Measurements from ENCODE around the gene FFAR1.

The FFAR1 gene

DNA sequence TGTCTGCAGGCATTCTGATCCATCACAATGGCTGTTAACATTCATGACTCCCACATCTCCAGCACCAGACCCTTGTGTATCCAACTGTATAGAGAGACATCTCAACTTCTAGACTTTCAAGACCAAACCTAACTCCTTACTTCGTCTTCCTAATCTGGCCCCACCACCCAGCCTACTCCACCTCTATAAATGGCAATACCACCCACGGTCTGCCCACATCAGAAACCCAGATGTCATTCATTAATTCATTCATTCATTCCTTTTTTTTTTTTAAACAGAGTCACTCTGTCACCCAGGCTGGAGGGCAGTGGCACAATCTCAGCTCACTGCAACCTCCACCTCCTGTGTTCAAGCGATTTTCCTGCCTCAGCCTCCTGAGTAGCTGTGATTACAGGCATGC lies 33.6 kb downstream of the FFAR1 start:
- Histone ChIP-seq H3K4me3 (ENCODE audit: low read depth, low read length) (no peak overlapping the region), H3K36me3 (no peaks in the 10 kb centered on the region), H3K4me1 (no peaks in the 10 kb centered on the region; the same call in 1 of the 2 replicates), H3K27me3 (no peaks in the 10 kb centered on the region), H3K9me3 (peaks cover 3% of the 10 kb centered on the region; the same call in 1 of the 2 replicates)
- no peak for DNase-seq
- TF ChIP-seq, protein P1, sequence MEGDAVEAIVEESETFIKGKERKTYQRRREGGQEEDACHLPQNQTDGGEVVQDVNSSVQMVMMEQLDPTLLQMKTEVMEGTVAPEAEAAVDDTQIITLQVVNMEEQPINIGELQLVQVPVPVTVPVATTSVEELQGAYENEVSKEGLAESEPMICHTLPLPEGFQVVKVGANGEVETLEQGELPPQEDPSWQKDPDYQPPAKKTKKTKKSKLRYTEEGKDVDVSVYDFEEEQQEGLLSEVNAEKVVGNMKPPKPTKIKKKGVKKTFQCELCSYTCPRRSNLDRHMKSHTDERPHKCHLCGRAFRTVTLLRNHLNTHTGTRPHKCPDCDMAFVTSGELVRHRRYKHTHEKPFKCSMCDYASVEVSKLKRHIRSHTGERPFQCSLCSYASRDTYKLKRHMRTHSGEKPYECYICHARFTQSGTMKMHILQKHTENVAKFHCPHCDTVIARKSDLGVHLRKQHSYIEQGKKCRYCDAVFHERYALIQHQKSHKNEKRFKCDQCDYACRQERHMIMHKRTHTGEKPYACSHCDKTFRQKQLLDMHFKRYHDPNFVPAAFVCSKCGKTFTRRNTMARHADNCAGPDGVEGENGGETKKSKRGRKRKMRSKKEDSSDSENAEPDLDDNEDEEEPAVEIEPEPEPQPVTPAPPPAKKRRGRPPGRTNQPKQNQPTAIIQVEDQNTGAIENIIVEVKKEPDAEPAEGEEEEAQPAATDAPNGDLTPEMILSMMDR (IDR thresholded peaks at IDR 0.05; ENCODE audit: low read depth, low read length) = no peak

DNA sequence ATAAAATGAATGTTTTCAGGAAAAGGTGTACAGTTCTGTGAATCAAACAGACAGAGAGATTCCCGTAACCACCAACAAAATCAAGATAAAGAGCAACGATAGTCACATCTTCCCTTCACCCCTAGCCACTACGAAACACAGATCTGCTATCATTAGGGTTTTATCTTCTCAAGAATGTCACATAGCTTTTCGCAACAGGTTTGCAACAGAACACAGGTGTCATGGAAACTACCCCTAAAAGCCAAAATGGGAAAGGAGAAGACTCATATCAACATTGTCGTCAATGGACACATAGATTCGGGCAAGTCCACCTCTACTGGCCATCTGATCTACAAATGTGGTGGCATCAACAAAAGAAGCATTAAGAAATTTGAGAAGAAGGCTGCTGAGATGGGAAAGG lies 34.2 kb downstream of the FFAR1 start:
- no peak for DNase-seq
- Histone ChIP-seq H3K36me3 (no peaks in the 10 kb centered on the region), H3K27me3 (no peaks in the 10 kb centered on the region), H3K4me3 (ENCODE audit: low read depth, low read length) (no peak overlapping the region), H3K9me3 (peaks cover 3% of the 10 kb centered on the region; the same call in 1 of the 2 replicates), H3K4me1 (no peaks in the 10 kb centered on the region; the same call in 1 of the 2 replicates)
- TF ChIP-seq, protein P1 (IDR thresholded peaks at IDR 0.05; ENCODE audit: low read depth, low read length) = no peak

DNA sequence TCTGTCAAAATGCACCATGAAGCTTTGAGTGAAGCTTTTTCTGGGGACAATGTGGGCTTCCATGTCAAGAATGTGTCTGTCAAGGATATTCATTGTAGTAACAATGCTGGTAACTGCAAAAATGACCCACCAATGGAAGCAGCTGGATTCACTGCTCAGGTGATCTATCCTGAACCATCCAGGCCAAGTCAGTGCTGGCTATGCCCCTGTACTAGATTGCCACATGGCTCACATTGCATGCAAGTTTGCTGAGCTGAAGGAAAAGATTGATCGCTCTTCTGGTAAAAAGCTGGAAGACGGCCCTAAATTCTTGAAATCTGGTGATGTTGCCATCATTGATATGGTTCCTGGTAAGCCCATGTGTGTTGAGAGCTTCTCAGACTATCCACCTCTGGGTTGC lies 35.8 kb downstream of the FFAR1 start:
- Histone ChIP-seq H3K4me3 (ENCODE audit: low read depth, low read length) (no peak overlapping the region), H3K36me3 (no peaks in the 10 kb centered on the region), H3K9me3 (peaks cover 3% of the 10 kb centered on the region; the same call in 1 of the 2 replicates), H3K4me1 (no peaks in the 10 kb centered on the region; the same call in 1 of the 2 replicates), H3K27me3 (no peaks in the 10 kb centered on the region)
- TF ChIP-seq, protein P1 (IDR thresholded peaks at IDR 0.05; ENCODE audit: low read depth, low read length) = no peak
- no peak for DNase-seq

DNA sequence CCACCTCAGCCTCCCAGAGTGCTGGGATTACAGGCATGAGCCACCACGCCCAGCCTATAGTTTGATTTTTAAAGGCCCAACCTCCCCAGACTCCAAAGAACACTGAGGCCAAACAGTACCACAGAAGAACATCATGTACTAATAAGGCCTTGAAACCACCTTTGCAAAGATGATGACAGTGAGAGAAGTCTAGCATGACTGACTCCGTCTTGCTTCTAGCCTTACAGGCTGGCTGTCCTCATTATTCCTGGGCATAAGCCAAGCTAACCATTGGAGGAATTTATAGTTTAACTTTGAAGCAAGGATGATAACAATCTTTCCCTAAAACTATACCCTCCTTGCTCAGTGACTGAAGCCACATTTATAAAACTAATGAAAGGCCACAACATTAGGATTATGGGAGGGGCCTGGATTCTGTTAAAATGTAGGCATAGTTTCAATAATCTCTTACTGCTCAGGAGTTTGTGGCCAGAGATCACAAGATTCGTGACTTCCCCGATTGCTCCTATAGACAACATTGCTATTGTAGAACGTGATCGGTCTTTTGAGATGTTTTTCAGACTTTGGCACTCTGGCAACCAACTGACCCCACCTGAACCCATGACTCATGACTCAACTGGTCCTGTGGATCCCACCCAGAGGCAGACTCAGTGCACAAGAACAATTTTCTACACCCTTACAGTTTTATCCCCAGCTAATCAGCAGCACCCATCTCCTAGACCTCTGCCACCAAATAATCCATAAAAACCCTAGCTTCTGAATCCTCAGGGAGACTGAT lies 40.8 kb downstream of the FFAR1 start:
- TF ChIP-seq, protein P1 (IDR thresholded peaks at IDR 0.05; ENCODE audit: low read depth, low read length) = no peak
- Histone ChIP-seq H3K36me3 (no peaks in the 10 kb centered on the region), H3K4me1 (peaks cover 3% of the 10 kb centered on the region; the same call in 1 of the 2 replicates), H3K4me3 (ENCODE audit: low read depth, low read length) (no peak overlapping the region), H3K27me3 (no peaks in the 10 kb centered on the region), H3K9me3 (peaks cover 3% of the 10 kb centered on the region; the same call in 1 of the 2 replicates)
- DNase-seq = no peak

DNA sequence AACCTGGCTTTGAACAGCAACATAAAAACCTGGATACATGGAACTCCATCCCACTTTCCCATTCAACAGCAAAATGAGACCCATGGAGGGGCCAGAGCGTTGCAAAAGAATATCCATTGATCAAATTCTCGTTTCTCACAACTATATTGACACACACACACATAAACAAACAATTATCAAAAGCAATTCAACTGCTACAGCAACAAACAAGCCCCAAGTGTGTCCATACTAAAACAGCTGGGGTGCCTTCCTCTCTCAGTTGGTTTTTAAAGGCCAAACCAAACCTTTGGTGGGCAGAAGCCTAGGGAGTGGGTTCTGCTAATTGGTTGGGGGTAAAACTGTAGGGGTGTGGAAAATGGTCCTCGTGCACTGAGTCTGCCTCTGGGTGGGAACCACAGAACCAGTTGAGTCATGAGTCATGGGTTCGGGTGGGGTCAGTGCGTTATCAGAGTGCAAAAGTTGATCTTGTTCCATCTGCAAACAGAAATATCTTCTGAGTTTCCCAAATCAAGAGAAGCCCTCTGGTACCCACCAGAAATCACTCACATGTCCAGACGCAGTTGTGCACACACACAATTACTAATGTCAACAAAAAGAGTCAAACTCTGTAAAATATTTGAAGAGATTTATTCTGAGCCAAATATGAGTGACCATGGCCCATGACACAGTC lies 41.6 kb downstream of the FFAR1 start:
- peaks cover 3% of the 10 kb centered on the region; the same call in 1 of the 2 replicates for H3K9me3 ChIP-seq
- no peak for DNase-seq
- H3K36me3 ChIP-seq = no peaks in the 10 kb centered on the region
- no peaks in the 10 kb centered on the region for H3K27me3 ChIP-seq
- H3K4me1 ChIP-seq = peaks cover 3% of the 10 kb centered on the region; the same call in 1 of the 2 replicates
- no peak overlapping the region for H3K4me3 ChIP-seq (ENCODE audit: low read depth, low read length)
- TF ChIP-seq, protein P1 (IDR thresholded peaks at IDR 0.05; ENCODE audit: low read depth, low read length) = no peak
